ENCODE results near the gene GPR26.
"Not testable (repeated sequence)": the region's sequence is repeated elsewhere in the genome, so short reads cannot be mapped to it uniquely, and the experiment has no call there.

The GPR26 gene

DNA sequence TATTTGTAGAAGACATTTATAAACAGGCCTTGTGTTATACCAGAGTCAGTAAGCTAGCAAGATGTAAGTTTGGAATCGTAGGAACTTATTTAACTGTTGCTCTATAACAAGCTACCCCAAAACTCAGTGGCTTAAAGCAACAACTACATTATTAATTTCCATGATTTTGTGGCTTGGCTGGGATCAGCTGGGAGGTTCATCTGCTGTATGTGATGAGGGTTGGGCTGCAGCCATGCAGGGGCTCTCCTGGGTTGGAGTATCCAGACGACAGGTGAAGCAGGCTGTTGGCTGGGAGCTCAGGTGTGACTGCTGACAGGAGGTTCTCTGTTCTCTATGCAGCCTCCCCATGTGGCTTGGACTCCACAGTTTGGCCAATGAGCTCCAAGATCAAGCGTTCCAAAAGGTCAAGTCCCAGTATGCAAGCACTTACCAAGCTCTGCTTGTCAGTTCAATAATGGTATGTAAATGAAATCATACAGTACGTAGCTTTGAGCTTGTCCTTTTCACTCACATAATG, 52.4 kb downstream of the GPR26 start:
- DNase-seq, result no peak

DNA sequence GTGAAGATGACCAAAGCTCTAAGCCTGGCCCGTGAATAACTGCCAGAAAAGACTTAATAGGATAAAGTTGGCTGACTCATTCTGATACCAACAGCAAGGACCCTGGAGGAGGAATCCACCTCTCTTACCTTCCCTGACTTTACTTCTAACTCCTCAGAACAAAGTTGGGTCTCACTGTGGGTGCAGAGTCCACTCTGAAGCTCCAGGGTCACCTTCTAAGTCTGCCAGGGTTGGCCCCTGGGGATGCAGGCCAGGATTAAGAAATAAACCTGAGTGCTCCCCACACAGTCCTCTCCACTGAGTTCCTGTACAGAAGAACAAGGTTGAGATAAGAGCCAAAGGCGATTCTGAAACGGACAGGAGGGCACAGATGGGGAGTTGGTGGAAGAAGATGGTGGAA, 54.4 kb downstream of the GPR26 start:
- no peak for DNase-seq

DNA sequence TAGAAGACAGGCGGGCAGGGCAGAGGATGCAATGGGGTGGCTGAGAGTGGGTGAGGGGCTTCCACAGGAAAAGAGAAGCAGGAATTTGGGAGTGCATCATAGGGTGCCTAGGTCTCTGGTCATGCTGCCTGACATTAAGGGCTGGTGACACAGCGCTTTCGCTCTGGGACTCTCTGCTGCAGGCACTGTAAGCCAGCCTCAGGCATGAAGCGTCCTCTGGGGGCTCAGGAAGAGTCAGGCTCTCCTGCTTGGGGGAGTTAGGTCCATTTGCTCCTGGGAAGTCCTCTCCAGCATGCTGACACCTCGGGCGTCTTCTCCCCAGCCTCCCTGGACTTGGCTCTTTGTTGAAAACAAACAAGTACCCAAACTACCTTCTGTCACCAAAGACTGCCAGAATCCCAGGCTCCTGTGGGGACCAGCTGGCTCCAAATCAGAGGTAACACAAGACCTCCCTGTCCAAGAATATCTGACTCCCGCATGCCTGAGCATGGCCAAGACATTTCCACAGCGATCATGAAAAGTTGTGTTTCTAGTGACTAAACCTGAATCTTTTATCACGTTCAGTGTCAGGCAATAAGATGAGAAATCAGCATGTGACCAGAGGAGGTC, 55.4 kb downstream of the GPR26 start:
- DNase-seq, result no peak

DNA sequence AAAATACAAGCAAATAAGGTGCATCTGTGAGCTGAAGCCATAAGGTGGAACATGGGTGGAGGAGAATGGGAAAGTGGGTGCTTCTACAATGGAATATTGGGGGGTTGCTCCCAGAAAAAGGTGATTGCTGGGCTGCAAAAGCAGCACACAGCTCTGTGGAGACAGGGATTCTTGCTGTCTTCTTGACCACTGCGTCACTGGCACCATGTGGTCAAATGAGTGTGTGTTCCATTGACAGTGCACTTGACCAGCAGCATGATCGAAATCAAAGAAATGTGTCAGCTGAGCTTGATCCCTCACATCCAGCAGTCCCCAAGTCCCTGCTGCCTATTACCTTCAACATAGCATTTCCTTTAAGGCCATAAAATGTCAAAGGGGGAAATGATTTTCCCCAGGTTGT, 56.2 kb downstream of the GPR26 start:
- DNase-seq, result no peak

DNA sequence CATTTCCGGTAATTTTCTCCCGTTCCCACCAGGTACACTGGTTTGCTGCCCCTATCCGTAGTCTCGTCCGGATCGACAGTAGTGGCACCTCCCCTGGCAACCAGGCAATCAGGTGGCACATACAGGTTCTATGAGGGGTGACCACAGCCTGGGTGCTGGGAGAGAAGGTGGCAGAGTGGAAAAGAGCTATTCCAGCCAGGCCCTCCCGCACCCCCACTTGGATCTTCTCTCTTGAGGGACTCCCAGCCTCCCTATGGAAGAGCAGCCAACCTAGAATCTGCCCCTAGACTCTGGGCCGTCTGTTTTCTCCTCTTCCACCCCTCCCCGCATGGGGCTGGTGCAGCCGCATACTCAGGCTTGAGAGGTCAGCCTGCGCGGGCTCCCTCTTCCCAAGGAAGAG, 58.6 kb downstream of the GPR26 start:
- DNase-seq, result no peak

DNA sequence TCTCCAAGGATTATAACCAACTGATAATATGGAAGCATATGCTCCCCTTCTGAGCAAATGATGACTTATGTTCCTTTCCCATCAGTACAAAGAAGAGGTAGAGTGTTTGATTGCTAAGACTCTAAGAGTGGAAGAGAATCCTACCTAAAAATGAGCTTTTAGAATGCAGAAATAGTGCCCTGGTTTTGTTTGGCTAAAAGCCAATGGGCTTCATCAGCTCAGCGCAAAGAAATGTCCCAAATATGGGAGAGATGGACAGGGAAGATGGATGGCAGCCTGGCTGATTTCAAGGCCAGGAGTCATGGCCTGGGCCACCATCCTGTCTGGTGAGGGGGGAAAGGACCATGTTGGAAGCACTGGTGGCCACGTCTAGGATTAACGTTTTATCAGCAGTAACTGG, 60.2 kb downstream of the GPR26 start:
- no peak for DNase-seq

DNA sequence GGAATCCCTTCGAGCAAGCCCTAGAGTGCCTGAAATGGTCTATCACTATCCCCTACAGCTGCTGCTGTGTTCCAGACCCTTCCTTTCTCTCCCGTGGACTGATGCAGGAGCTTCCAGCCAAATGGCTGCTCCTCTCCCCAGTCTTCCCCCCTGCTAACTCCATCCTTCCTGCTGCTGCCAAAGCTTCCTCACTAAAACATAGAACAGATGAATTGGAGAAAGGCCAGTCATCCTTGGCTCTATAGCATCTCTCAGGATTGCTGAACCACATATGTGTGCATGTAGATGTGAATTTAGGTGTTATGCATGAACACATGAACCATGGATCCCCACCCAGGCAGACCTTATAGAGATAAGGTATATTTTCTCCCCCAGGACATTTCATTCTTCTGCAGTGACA, 60.7 kb downstream of the GPR26 start:
- no peak for DNase-seq

DNA sequence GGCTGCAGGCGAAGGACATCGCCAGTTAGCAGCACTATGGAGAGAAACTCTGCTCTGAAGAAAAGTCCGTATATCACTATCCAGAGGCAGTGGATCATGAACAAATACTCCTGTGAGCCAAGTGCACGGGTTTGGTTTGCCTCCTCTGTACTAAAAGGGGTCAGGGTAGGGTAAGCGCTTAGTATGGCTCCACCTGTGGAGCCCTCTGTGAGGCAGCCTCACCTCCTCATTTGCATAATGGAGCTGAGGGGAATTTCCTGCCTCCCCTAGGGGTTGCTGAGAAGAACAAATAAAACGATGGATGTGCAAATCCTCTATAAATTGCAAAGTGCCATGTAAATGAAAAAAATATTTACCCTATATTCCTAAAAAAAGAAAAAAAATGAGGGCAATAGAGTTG, 63.4 kb downstream of the GPR26 start:
- no peak for DNase-seq

DNA sequence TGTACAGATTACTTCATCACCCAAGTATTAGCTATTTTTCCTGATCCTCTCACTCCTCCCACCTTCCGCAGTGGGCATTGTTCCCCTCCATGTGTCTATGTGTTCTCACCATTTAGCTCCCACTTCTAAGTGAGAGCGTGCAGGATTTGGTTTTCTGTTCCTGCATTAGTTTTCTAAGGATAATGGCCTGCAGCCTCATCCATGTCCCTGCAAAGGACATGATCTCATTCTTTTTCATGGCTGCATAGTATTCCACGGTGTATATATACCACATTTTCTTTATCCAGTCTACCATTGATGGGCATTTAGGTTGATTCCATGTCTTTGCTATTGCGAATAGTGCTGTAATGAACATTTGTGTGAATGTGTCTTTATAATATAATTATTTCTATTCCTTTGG, 70.8 kb downstream of the GPR26 start:
- not testable (repeated sequence) for DNase-seq

DNA sequence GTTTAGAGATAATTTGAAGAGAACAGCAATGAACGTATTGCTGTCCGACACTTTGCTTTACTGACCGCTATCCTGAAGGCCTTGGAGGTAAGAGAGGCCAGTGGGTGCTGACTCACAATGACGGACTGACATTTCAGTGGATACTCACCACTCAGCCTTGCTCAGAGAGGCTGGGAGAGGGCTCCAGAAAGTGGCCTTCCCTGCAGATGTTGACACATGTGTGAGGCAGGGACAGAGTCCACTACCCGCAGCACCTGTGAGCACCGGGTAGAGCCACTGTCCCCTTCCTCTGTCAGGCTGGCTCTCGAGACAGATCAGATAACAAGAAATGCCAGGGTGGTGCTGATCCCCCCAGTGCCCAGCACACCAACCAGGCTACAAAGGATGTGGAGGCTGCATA, 75.0 kb downstream of the GPR26 start:
- no peak for DNase-seq

DNA sequence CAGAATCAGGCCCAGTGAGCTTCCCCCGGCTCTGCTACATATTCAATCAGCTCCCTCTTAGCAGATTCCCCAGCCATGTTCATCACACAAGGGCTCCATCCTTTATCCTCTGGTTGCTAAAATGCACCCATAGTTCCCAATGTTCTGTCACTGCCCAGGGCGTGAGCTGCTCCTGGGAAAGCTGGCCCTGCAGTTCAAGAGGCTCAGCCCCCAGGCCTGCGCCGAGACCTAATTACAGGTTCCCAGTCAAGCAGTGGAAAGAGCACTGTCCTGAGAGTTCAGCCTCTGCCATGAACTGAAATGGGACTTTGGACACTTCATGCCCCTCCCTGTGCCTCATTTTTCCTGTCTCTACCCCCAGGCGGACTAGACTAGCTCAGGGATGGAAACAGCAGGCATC, 75.6 kb downstream of the GPR26 start:
- DNase-seq, result no peak

DNA sequence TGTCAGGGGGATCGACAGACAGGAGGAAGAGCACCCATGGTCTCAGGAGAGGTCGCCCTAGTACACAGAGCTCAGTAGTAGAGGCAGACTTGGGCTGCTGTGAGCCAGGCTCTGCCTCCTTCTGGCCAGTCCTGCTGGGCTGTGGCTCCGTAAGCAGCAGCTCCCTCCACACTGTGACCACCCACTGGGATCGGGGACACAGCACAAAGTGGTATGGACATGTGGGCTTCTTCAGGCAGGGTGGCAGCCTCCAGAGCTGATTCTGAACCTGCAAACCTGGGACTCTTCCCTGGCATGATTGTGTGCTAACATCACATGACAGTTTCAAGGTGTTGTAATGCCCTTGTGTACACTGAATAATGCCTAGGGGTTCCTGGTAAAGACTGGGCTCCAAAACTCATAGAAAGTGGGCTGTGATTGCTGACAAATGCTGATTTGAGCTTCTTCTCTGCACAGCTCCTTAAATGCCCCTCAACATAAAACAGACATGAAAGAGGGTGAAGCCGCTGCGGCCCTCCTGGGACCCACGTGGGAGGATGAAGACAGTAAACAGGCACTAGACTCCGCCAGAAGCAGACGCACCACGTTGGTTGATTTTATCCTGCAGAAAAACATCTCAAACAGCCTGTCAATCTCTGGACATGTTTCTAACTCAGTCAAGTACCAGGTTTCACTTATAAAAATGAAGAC, 76.7 kb downstream of the GPR26 start:
- no peak for DNase-seq

DNA sequence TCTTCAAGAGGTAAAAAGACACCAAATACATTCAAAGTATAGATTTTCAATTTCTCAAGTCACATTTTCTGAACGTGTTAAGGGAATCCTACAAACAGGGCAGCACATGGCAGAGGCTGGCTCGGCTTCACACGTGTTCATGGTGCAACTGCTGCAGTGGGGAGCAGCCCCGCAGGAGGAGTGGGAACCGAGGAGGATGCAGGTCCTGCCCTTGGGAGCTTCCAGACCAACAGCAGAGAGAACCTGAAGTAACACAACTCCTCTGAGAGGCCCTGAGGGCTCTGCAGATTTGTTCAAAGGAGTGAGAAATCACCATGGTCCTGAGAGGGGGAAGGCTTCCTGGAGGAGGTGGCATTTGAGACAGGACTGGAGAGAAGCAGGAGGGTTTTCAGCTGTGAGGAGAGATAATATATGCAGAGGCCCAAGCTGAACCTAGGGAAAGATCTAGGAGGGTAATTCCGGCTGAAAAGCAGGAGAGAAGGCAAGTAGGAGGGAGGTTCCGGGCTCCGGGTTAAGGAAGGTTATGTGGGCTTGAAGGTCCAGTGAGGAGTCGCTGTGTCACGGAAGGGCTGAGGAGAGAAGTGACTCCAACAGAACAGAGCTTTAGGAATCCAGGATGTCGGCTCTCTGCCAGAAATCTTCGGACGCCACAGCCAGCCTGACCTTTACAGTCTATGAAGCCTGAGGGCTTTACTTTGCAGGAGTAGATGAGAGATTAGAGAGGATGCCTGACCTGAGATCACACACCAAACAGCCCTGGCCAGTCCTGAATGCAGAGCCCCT, 77.5 kb downstream of the GPR26 start:
- DNase-seq, result no peak

DNA sequence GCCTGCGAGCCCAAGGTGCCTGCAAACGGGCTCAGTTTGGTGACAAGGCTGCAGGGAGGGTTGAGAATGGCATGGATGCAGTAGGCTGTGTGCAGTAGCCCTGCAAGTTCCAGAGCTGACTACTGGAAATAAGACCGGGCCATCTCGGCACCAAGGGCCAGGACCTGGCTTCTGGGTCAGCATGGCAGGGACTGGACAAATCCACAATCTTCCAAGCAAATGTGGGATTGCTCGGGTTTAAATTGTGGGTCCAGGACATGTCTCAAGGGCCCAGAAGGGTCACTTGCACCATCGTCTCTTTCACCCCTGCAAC, 78.0 kb downstream of the GPR26 start:
- DNase-seq, result no peak
